OCI-LY7 (cell line): ENCODE results near the gene ZNF81. TPM values are rescaled to one million over a fixed set of nuclear protein-coding genes. Genes with fewer than 3 reads are reported as not detected.

Experiments
- BruUV-seq: library from RNA; stranded (reverse); fragments of 400-500 nt; replicated peaks from 2 replicates; lab custom pipeline; 2021; lab: Mats Ljungman, UMichigan
- CTCF ChIA-PET: fragments of 300-600 bp; sonication (Branson Sonifier 250); formaldehyde crosslinking; loops from one replicate; lab custom pipeline; 2022; ENCODE audit warnings: antibody characterized with exemption; ENCODE audit not compliant: unreplicated experiment; lab: Charles Lee
- POLR2A ChIA-PET: fragments of 300-600 bp; sonication (Branson Sonifier 250); formaldehyde crosslinking; loops from one replicate; lab custom pipeline; 2022; ENCODE audit warnings: antibody characterized with exemption; lab: Charles Lee
- DNase-seq: peaks from one replicate; pipeline ENCODE4 v3.0.0-alpha.2; 2015; ENCODE audit warnings: low spot score
- H2AFZ ChIP-seq: fragments of 200-600 bp; sonication (generic), shearing (Covaris generic); 2 replicates; pipeline ENCODE4 v1.6.1; 2014; ENCODE audit warnings: mild to moderate bottlenecking, antibody characterized with exemption, low read length, moderate library complexity
- H3K27ac ChIP-seq: fragments of 200-600 bp; sonication (generic); 2 replicates; pipeline ENCODE4 v1.5.1; 2014; ENCODE audit warnings: mixed run types, low read depth, mild to moderate bottlenecking, moderate library complexity, low read length, inconsistent platforms; ENCODE audit not compliant: poor library complexity, severe bottlenecking
- H3K36me3 ChIP-seq: fragments of 200-600 bp; sonication (generic); 2 replicates; pipeline ENCODE4 v1.6.1; 2014; ENCODE audit warnings: mild to moderate bottlenecking, antibody characterized with exemption, low read length, moderate library complexity, mixed read lengths; ENCODE audit not compliant: insufficient read depth
- H3K4me1 ChIP-seq: fragments of 200-600 bp; sonication (generic); 2 replicates; pipeline ENCODE4 v1.5.1; 2014; ENCODE audit warnings: mild to moderate bottlenecking, low read length; ENCODE audit not compliant: insufficient read depth, poor library complexity, severe bottlenecking
- H3K4me2 ChIP-seq: fragments of 200-600 bp; sonication (generic); 2 replicates; pipeline ENCODE4 v1.6.1; 2014; ENCODE audit warnings: mild to moderate bottlenecking, low read length
- H3K4me3 ChIP-seq: fragments of 200-600 bp; sonication (generic); 2 replicates; pipeline ENCODE4 v1.5.1; 2014; ENCODE audit warnings: mild to moderate bottlenecking, low read depth, low read length; ENCODE audit not compliant: poor library complexity, severe bottlenecking
- H3K79me2 ChIP-seq: fragments of 200-600 bp; sonication (generic); 2 replicates; pipeline ENCODE4 v1.6.1; 2016; ENCODE audit warnings: low read depth, mild to moderate bottlenecking, low read length, moderate library complexity, mixed read lengths; ENCODE audit not compliant: insufficient read depth
- H3K9me2 ChIP-seq: fragments of 200-600 bp; sonication (generic); 2 replicates; pipeline ENCODE4 v1.6.1; 2016; ENCODE audit warnings: mild to moderate bottlenecking, low read length, mixed read lengths; ENCODE audit not compliant: insufficient read depth
- H3K9me3 ChIP-seq: fragments of 200-600 bp; sonication (generic); 2 replicates; pipeline ENCODE4 v1.6.1; 2014; ENCODE audit warnings: mild to moderate bottlenecking, mixed run types, low read length, mixed read lengths
- H4K20me1 ChIP-seq: fragments of 200-600 bp; sonication (generic); 2 replicates; pipeline ENCODE4 v1.6.1; 2014; ENCODE audit warnings: mild to moderate bottlenecking, antibody characterized with exemption, low read length, moderate library complexity, mixed read lengths; ENCODE audit not compliant: insufficient read depth
- EZH2phosphoT487 ChIP-seq: fragments of 200-600 bp; sonication (generic); IDR thresholded peaks from 2 replicates; pipeline ENCODE4 v1.6.1; 2018; ENCODE audit warnings: low read depth, borderline replicate concordance, mild to moderate bottlenecking, mixed run types, antibody characterized with exemption, low read length, moderate library complexity, mixed read lengths
- intact Hi-C: fragments of 100-400 bp; cut with micrococcal nuclease; formaldehyde crosslinking; loops from one replicate; pipeline ENCODE4 v1.10.0; 2022; ENCODE audit not compliant: unreplicated experiment
- total RNA-seq, 2 experiments: library from RNA; depleted of rRNA in 1 of 2; stranded (reverse); fragments of >200 nt in 1 of 2; shearing (Covaris generic) in 1 of 2; gene quantifications; 2 replicates each; pipeline ENCODE4 v1.2.3, GENCODE V29; 2014 to 2022
- TF ChIP-seq, protein P1 (sequence below): fragments of 200-600 bp; sonication (generic); conservative IDR thresholded peaks from 2 replicates; pipeline ENCODE4 v1.5.1; 2014; ENCODE audit warnings: mild to moderate bottlenecking, antibody characterized with exemption, low read length, moderate library complexity, mixed read lengths

Gene ZNF81
- total RNA-seq, 2 experiments from 2014 or later = 7.1 to 12.8 TPM

DNA sequence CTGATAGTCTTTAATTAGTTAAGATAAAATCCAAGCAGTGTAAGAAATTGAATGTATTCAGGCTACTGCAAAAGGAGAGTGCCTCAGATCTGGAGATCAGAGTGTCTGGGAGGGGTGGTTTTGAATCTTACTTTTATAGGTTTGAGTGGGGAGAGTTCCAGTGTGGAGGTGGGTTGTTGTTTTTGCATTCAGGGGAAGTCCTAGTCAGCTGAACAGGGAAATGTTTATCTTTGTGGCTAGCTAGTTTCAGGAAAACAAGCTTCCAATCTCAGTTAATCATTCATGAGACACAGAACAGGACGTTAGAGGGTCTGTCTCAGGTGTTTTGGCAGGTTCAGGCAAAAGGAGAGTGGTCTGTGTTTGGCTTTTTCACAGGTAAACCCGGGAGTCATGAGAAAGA lies 26.0 kb downstream of the ZNF81 start:
- DNase-seq = no peak
- no peak for TF ChIP-seq EZH2phosphoT487
- TF ChIP-seq, protein P1, sequence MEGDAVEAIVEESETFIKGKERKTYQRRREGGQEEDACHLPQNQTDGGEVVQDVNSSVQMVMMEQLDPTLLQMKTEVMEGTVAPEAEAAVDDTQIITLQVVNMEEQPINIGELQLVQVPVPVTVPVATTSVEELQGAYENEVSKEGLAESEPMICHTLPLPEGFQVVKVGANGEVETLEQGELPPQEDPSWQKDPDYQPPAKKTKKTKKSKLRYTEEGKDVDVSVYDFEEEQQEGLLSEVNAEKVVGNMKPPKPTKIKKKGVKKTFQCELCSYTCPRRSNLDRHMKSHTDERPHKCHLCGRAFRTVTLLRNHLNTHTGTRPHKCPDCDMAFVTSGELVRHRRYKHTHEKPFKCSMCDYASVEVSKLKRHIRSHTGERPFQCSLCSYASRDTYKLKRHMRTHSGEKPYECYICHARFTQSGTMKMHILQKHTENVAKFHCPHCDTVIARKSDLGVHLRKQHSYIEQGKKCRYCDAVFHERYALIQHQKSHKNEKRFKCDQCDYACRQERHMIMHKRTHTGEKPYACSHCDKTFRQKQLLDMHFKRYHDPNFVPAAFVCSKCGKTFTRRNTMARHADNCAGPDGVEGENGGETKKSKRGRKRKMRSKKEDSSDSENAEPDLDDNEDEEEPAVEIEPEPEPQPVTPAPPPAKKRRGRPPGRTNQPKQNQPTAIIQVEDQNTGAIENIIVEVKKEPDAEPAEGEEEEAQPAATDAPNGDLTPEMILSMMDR = no peak
- H3K27ac ChIP-seq = no peak overlapping the region
- BruUV-seq = no TSS peak
- no peaks in the 10 kb centered on the region for H3K9me3 ChIP-seq
- no peak overlapping the region for H3K4me3 ChIP-seq
- no peak overlapping the region for H3K4me2 ChIP-seq
- no peaks in the 10 kb centered on the region for H3K9me2 ChIP-seq
- POLR2A ChIA-PET = interaction anchor here (0.6 kb wide), 1 partner anchor 153 kb away, joined by 3 read pairs; no protein-coding TSS in a partner anchor
- CTCF ChIA-PET = no interaction called here
- no peak overlapping the region for H2AFZ ChIP-seq
- no peaks in the 10 kb centered on the region for H4K20me1 ChIP-seq
- no peaks in the 10 kb centered on the region for H3K79me2 ChIP-seq
- peaks cover 18% of the 10 kb centered on the region; the same call in 1 of the 2 replicates for H3K36me3 ChIP-seq
- intact Hi-C loops = no loop called here
- no peaks in the 10 kb centered on the region for H3K4me1 ChIP-seq

DNA sequence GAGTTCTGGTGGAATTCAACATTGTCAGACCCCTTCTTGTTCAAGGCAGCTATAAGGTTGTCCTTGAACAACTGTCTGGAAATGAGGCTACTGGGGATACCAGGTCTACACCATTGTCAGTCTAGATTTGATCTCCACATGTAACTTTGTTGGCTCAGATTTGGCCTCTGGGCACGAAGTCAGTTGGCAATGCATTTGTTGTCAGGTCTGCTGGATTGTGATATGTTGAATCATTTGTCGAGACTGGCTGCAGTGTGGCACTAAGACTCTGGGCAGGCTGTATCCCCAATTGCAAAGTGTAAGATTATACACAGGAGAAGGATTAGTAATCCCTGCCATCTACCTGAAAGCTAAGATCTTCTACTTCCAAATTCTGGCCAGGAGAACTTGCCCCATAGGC lies 26.5 kb downstream of the ZNF81 start:
- H3K27ac ChIP-seq = no peak overlapping the region
- TF ChIP-seq EZH2phosphoT487 = no peak
- TF ChIP-seq, protein P1 = no peak
- intact Hi-C loops = no loop called here
- no peaks in the 10 kb centered on the region for H3K9me2 ChIP-seq
- H3K4me3 ChIP-seq = no peak overlapping the region
- BruUV-seq = no TSS peak
- CTCF ChIA-PET = no interaction called here
- no peaks in the 10 kb centered on the region for H3K79me2 ChIP-seq
- H4K20me1 ChIP-seq = no peaks in the 10 kb centered on the region
- peaks cover 18% of the 10 kb centered on the region; the same call in 1 of the 2 replicates for H3K36me3 ChIP-seq
- no peaks in the 10 kb centered on the region for H3K4me1 ChIP-seq
- H3K9me3 ChIP-seq = no peaks in the 10 kb centered on the region
- no peak overlapping the region for H2AFZ ChIP-seq
- DNase-seq = no peak
- POLR2A ChIA-PET = no interaction called here
- H3K4me2 ChIP-seq = no peak overlapping the region

DNA sequence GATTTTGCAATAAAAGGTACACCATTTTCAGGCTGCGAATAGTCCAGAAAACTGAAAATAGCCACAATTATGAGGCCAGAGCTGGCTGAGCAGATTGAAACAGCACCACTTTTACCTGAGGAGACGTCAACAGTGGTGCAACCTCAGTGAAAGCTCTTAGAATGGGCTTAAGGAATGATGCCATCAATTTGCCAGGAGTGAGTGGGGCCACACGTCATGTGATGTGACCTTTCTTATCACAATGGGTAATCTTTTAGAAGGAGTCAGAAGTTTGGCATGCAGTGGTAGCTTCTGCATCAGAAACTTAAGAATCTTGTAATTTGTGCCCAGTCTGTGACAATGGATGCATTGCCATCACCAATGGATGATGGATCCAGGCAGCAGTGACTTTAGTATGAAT lies 27.6 kb downstream of the ZNF81 start:
- no peaks in the 10 kb centered on the region for H3K9me3 ChIP-seq
- peaks cover 17% of the 10 kb centered on the region; the same call in 1 of the 2 replicates for H3K36me3 ChIP-seq
- H3K4me2 ChIP-seq = no peak overlapping the region
- ChIA-PET CTCF (no interaction called here), POLR2A (no interaction called here)
- no peaks in the 10 kb centered on the region for H3K4me1 ChIP-seq
- no peak overlapping the region for H3K4me3 ChIP-seq
- H3K9me2 ChIP-seq = no peaks in the 10 kb centered on the region
- TF ChIP-seq, protein P1 = no peak
- no peak for TF ChIP-seq EZH2phosphoT487
- no peak for DNase-seq
- intact Hi-C loops = no loop called here
- H2AFZ ChIP-seq = no peak overlapping the region
- H3K79me2 ChIP-seq = no peaks in the 10 kb centered on the region
- H3K27ac ChIP-seq = no peak overlapping the region
- no TSS peak for BruUV-seq
- H4K20me1 ChIP-seq = no peaks in the 10 kb centered on the region
